ENCODE data around the gene GPR176.
A peak's percentile ranks its signal among the peaks of the same experiment; 100 is the strongest.

Gene GPR176

DNA sequence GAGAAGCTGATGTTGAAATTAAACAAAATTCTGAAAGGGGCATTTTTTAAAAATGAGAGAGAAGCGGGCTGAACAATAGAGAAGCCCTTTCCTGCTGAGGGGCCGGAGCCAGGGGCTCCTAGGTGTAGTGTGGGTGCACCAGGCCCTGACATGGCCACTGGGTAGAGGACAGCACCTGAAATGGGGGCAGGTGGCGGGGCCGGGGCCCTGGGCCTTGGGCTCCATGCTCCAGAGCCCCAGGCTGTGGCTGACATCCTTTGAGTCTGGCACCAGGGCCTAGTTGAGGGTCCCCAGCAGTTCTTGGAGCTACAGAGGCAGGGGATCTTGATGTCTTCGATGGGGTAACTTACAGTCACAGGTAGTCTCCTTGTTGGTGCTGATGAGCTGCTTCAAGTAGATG lies 6.5 kb upstream of the GPR176 start:
- H2BK15ac ChIP-seq (ENCODE audit: low read depth, poor library complexity, severe bottlenecking): no peak overlapping the region
- H3K36me3 ChIP-seq (ENCODE audit: control insufficient read depth in 1 of 2, insufficient read depth in 2 of 2, low read depth in 1 of 2, low read length in 2 of 2): no peaks in the 10 kb centered on the region
- H3K23ac ChIP-seq (ENCODE audit: low read length in 2 of 2): no peak overlapping the region
- H3K14ac ChIP-seq (ENCODE audit: low read length in 2 of 2): no peak overlapping the region
- H3K4ac ChIP-seq (ENCODE audit: low read depth in 1 of 2, low read length in 2 of 2): peak overlapping the region in 1 of 2 experiments; percentile 49
- DNase-seq: no peak
- no peak overlapping the region for H2AFZ ChIP-seq (ENCODE audit: low read depth, low read length)
- H3K9me3 ChIP-seq (ENCODE audit: control insufficient read depth, low read length): no peaks in the 10 kb centered on the region
- no peak overlapping the region for H3K4me2 ChIP-seq (ENCODE audit: low read length, poor library complexity, severe bottlenecking)
- H4K8ac ChIP-seq (ENCODE audit: low read length): no peak overlapping the region
- H2BK5ac ChIP-seq (ENCODE audit: low read depth, low read length, poor library complexity, severe bottlenecking): no peak overlapping the region
- no peak overlapping the region for H3K18ac ChIP-seq (ENCODE audit: low read depth in 1 of 2, low read length in 2 of 2)
- peaks cover 4% of the 10 kb centered on the region for H3K4me1 ChIP-seq (ENCODE audit: control insufficient read depth, insufficient read depth, low read depth, low read length)
- H2BK12ac ChIP-seq (ENCODE audit: low read length in 2 of 2): peak overlapping the region in 1 of 2 experiments; percentile 31
- H3K9ac ChIP-seq (ENCODE audit: low read length): no peak overlapping the region
- no peak overlapping the region for H3K4me3 ChIP-seq (ENCODE audit: insufficient read depth in 1 of 2, low read depth in 1 of 2, low read length in 2 of 2)
- no peaks in the 10 kb centered on the region for H3K79me1 ChIP-seq (replicated peaks; ENCODE audit: low read length, poor library complexity, severe bottlenecking)
- H3K27me3 ChIP-seq (ENCODE audit: control insufficient read depth in 1 of 2, insufficient read depth in 1 of 2, low read length in 2 of 2): no peaks in the 10 kb centered on the region
- no peak overlapping the region for H4K91ac ChIP-seq (ENCODE audit: low read length)
- H2AK5ac ChIP-seq (ENCODE audit: low read length, severe bottlenecking): no peak overlapping the region
- H2BK120ac ChIP-seq (ENCODE audit: low read depth, low read length): no peak overlapping the region
- WGBS: 93% methylated on average over 5 of the region's 5 CpGs
- H3K27ac ChIP-seq (ENCODE audit: low read length, poor library complexity, severe bottlenecking): no peak overlapping the region

DNA sequence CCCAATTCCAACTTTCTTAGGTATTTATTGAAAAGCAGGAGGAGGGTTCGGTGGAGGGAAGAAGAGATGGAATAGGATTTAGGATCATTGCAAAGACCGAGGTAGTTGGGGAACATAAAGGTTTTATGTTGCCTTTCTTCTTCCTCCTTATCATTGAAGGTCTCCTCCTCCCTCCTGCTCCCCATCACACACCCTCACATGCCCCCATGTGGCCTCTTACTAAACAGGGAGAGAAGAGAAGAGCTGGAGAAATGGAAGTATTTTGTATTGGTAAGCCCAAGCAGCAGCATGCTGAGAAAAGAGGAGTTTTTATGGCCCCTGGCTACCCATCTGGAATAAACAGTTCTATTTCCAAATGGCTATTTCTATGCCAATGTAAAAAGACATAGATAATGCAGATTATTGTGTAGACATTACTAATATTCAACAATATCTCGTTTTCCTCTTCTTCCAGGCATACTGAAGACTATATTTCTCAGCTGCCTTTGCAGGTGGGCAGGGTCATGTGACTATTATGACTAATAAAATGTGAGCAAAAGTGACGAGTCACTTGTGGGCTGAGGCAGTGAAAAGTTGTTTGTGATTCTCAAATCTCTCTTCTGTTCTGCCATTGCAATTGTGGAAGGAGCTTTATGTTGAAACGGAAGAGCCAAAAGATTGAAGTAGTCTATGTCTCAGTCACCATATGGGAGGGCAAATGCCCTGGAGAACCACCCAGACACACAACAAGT lies 5.2 kb upstream of the GPR176 start:
- 44% methylated on average over 2 of the region's 5 CpGs for WGBS
- Histone ChIP-seq H3K9me3 (ENCODE audit: control insufficient read depth, low read length) (no peaks in the 10 kb centered on the region), H3K4me1 (ENCODE audit: control insufficient read depth, insufficient read depth, low read depth, low read length) (peaks cover 4% of the 10 kb centered on the region), H3K79me1 (replicated peaks; ENCODE audit: low read length, poor library complexity, severe bottlenecking) (no peaks in the 10 kb centered on the region), H3K14ac (ENCODE audit: low read length in 2 of 2) (no peak overlapping the region), H4K8ac (ENCODE audit: low read length) (no peak overlapping the region), H2BK12ac (ENCODE audit: low read length in 2 of 2) (no peak overlapping the region), H3K4me3 (ENCODE audit: insufficient read depth in 1 of 2, low read depth in 1 of 2, low read length in 2 of 2) (no peak overlapping the region), H2AFZ (ENCODE audit: low read depth, low read length) (no peak overlapping the region), H2BK15ac (ENCODE audit: low read depth, poor library complexity, severe bottlenecking) (no peak overlapping the region), H3K27me3 (ENCODE audit: control insufficient read depth in 1 of 2, insufficient read depth in 1 of 2, low read length in 2 of 2) (no peaks in the 10 kb centered on the region), H3K36me3 (ENCODE audit: control insufficient read depth in 1 of 2, insufficient read depth in 2 of 2, low read depth in 1 of 2, low read length in 2 of 2) (no peaks in the 10 kb centered on the region), H4K91ac (ENCODE audit: low read length) (no peak overlapping the region), H2BK5ac (ENCODE audit: low read depth, low read length, poor library complexity, severe bottlenecking) (no peak overlapping the region), H3K4ac (ENCODE audit: low read depth in 1 of 2, low read length in 2 of 2) (no peak overlapping the region), H3K9ac (ENCODE audit: low read length) (peak overlapping the region; percentile 61), H3K23ac (ENCODE audit: low read length in 2 of 2) (no peak overlapping the region), H2BK120ac (ENCODE audit: low read depth, low read length) (no peak overlapping the region), H2AK5ac (ENCODE audit: low read length, severe bottlenecking) (no peak overlapping the region), H3K18ac (ENCODE audit: low read depth in 1 of 2, low read length in 2 of 2) (no peak overlapping the region), H3K27ac (ENCODE audit: low read length, poor library complexity, severe bottlenecking) (no peak overlapping the region), H3K4me2 (ENCODE audit: low read length, poor library complexity, severe bottlenecking) (no peak overlapping the region)
- DNase-seq: peak; percentile 26

DNA sequence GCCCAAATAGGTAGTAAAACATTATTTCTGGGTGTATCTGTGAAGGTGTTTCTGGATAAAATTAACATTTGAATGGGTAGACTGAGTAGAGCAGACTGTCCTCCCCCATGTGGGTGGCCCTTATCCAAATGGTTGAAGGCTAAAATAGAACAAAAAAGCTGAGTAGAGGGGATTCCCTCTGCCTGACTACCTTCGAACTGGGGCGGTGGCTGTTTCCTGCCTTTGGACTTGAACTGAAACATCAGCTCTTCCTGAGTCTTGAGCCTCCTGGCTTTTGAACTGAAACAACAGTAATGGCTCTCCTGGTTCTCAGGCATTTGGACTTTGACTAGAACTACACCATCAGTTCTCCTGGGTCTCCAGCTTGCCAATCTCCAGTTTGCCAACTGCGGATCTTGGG lies 4.4 kb upstream of the GPR176 start:
- Histone ChIP-seq H3K14ac (ENCODE audit: low read length in 2 of 2) (no peak overlapping the region), H3K27ac (ENCODE audit: low read length, poor library complexity, severe bottlenecking) (no peak overlapping the region), H3K79me1 (replicated peaks; ENCODE audit: low read length, poor library complexity, severe bottlenecking) (no peaks in the 10 kb centered on the region), H3K4ac (ENCODE audit: low read depth in 1 of 2, low read length in 2 of 2) (no peak overlapping the region), H2AK5ac (ENCODE audit: low read length, severe bottlenecking) (no peak overlapping the region), H2BK15ac (ENCODE audit: low read depth, poor library complexity, severe bottlenecking) (no peak overlapping the region), H3K9me3 (ENCODE audit: control insufficient read depth, low read length) (no peaks in the 10 kb centered on the region), H4K8ac (ENCODE audit: low read length) (no peak overlapping the region), H3K18ac (ENCODE audit: low read depth in 1 of 2, low read length in 2 of 2) (no peak overlapping the region), H4K91ac (ENCODE audit: low read length) (no peak overlapping the region), H3K4me3 (ENCODE audit: insufficient read depth in 1 of 2, low read depth in 1 of 2, low read length in 2 of 2) (no peak overlapping the region), H3K9ac (ENCODE audit: low read length) (no peak overlapping the region), H2BK120ac (ENCODE audit: low read depth, low read length) (no peak overlapping the region), H3K23ac (ENCODE audit: low read length in 2 of 2) (no peak overlapping the region), H3K36me3 (ENCODE audit: control insufficient read depth in 1 of 2, insufficient read depth in 2 of 2, low read depth in 1 of 2, low read length in 2 of 2) (no peaks in the 10 kb centered on the region), H3K4me2 (ENCODE audit: low read length, poor library complexity, severe bottlenecking) (no peak overlapping the region), H3K27me3 (ENCODE audit: control insufficient read depth in 1 of 2, insufficient read depth in 1 of 2, low read length in 2 of 2) (no peaks in the 10 kb centered on the region), H3K4me1 (ENCODE audit: control insufficient read depth, insufficient read depth, low read depth, low read length) (peaks cover 4% of the 10 kb centered on the region), H2AFZ (ENCODE audit: low read depth, low read length) (no peak overlapping the region), H2BK5ac (ENCODE audit: low read depth, low read length, poor library complexity, severe bottlenecking) (no peak overlapping the region), H2BK12ac (ENCODE audit: low read length in 2 of 2) (no peak overlapping the region)
- no peak for DNase-seq
- 80% methylated on average over 2 of the region's 3 CpGs for WGBS

DNA sequence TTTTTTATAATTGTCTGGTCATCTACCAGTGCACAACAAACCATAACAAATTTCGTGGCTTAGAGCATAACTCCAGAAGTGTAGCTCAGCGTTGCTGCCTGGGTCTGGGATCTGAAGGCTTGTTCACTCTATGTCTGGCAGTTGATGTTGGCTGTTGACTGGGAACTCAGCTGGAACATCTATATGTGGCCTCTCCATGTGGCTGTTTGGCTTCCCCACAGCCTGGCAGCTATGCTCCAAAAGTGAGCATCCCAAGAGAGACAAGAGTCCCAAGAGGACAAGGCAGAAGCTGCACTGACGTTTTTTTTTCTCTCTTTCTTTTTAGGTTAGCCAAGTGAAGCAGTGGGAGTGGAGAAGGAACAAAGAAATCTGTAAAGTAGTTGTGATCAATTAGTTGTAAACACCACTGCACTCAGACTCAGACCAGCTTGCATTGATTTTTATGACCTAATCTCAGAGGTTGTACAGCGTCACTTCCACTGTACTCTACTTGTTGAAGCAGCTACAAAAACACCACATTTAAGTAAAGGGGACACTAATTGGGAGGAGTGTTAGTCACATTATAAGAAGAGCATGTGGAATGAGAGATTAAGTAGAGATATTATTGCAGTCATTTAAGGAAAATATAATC lies 2.5 kb upstream of the GPR176 start:
- H3K14ac ChIP-seq (ENCODE audit: low read length in 2 of 2): no peak overlapping the region
- no peak overlapping the region for H3K23ac ChIP-seq (ENCODE audit: low read length in 2 of 2)
- no peak overlapping the region for H3K18ac ChIP-seq (ENCODE audit: low read depth in 1 of 2, low read length in 2 of 2)
- H2BK15ac ChIP-seq (ENCODE audit: low read depth, poor library complexity, severe bottlenecking): no peak overlapping the region
- no peak overlapping the region for H3K4me3 ChIP-seq (ENCODE audit: insufficient read depth in 1 of 2, low read depth in 1 of 2, low read length in 2 of 2)
- H3K9me3 ChIP-seq (ENCODE audit: control insufficient read depth, low read length): no peaks in the 10 kb centered on the region
- WGBS: 83% methylated on average over 3 of the region's 4 CpGs
- no peak overlapping the region for H3K9ac ChIP-seq (ENCODE audit: low read length)
- H3K27ac ChIP-seq (ENCODE audit: low read length, poor library complexity, severe bottlenecking): no peak overlapping the region
- no peak for DNase-seq
- H2AFZ ChIP-seq (ENCODE audit: low read depth, low read length): no peak overlapping the region
- no peak overlapping the region for H4K8ac ChIP-seq (ENCODE audit: low read length)
- no peak overlapping the region for H2BK5ac ChIP-seq (ENCODE audit: low read depth, low read length, poor library complexity, severe bottlenecking)
- H3K36me3 ChIP-seq (ENCODE audit: control insufficient read depth in 1 of 2, insufficient read depth in 2 of 2, low read depth in 1 of 2, low read length in 2 of 2): no peaks in the 10 kb centered on the region
- no peak overlapping the region for H2BK120ac ChIP-seq (ENCODE audit: low read depth, low read length)
- H2AK5ac ChIP-seq (ENCODE audit: low read length, severe bottlenecking): peak overlapping the region; percentile 68
- no peak overlapping the region for H3K4me2 ChIP-seq (ENCODE audit: low read length, poor library complexity, severe bottlenecking)
- H2BK12ac ChIP-seq (ENCODE audit: low read length in 2 of 2): peak overlapping the region in 1 of 2 experiments; percentile 45
- no peak overlapping the region for H3K4ac ChIP-seq (ENCODE audit: low read depth in 1 of 2, low read length in 2 of 2)
- peak overlapping the region; percentile 20 for H4K91ac ChIP-seq (ENCODE audit: low read length)
- no peaks in the 10 kb centered on the region for H3K79me1 ChIP-seq (replicated peaks; ENCODE audit: low read length, poor library complexity, severe bottlenecking)
- no peaks in the 10 kb centered on the region for H3K27me3 ChIP-seq (ENCODE audit: control insufficient read depth in 1 of 2, insufficient read depth in 1 of 2, low read length in 2 of 2)
- peaks cover 4% of the 10 kb centered on the region for H3K4me1 ChIP-seq (ENCODE audit: control insufficient read depth, insufficient read depth, low read depth, low read length)

Measured in mesenchymal stem cell (in vitro differentiated cells and primary cell).